NCI-H510A (cell line): ENCODE data around the gene MAD1L1.
"Not testable (repeated sequence)": the region's sequence is repeated elsewhere in the genome, so short reads cannot be mapped to it uniquely, and the experiment has no call there.

Experiments
- DNase-seq: peaks from one replicate; lab custom pipeline; 2025; lab: John Stamatoyannopoulos, UW

MAD1L1 gene

GRCh38 chr7:1987591-1988532, 244.9 kb downstream of the MAD1L1 start:
- DNase-seq = no peak

- DNase-seq = no peak
These were observed 245.6 kb downstream of the MAD1L1 start for GRCh38 chr7:1987084-1987535.

- no peak for DNase-seq
These were observed 246.2 kb downstream of the MAD1L1 start for GRCh38 chr7:1986366-1987083.

- DNase-seq = no peak
These were observed 246.8 kb downstream of the MAD1L1 start for GRCh38 chr7:1985936-1986335.

GRCh38 chr7:1985042-1985441, 247.7 kb downstream of the MAD1L1 start:
- no peak for DNase-seq

- DNase-seq = no peak
These were observed 250.9 kb downstream of the MAD1L1 start for GRCh38 chr7:1981878-1982230.

- no peak for DNase-seq
These were observed 251.4 kb downstream of the MAD1L1 start for GRCh38 chr7:1981201-1981877.

GRCh38 chr7:1979591-1980560, 252.9 kb downstream of the MAD1L1 start:
- DNase-seq = no peak

- no peak for DNase-seq
These were observed 253.8 kb downstream of the MAD1L1 start for GRCh38 chr7:1978656-1979590.

- DNase-seq = no peak
These were observed 254.8 kb downstream of the MAD1L1 start for GRCh38 chr7:1977876-1978441.

- no peak for DNase-seq
These were observed 255.5 kb downstream of the MAD1L1 start for GRCh38 chr7:1977059-1977875.

- DNase-seq = not testable (repeated sequence)
These were observed 256.2 kb downstream of the MAD1L1 start for GRCh38 chr7:1976521-1976920.

- DNase-seq = no peak
These were observed 257.2 kb downstream of the MAD1L1 start for GRCh38 chr7:1975581-1975980.

- DNase-seq = no peak
These were observed 257.6 kb downstream of the MAD1L1 start for GRCh38 chr7:1975179-1975578.

- no peak for DNase-seq
These were observed 258.2 kb downstream of the MAD1L1 start for GRCh38 chr7:1974290-1975101.

- no peak for DNase-seq
These were observed 259.2 kb downstream of the MAD1L1 start for GRCh38 chr7:1973321-1974251.

GRCh38 chr7:1972744-1973143, 260.0 kb downstream of the MAD1L1 start:
- DNase-seq = no peak
